Fibroblast of lung (primary cell): ENCODE measurements around the gene HOXB13. TPM values are rescaled to one million over a fixed set of nuclear protein-coding genes. Genes with fewer than 3 reads are reported as not detected.

Source experiments
- DNase-seq, 2 donors: peaks; one replicate each; pipeline versions ENCODE4 v3.0.0 to v3.0.0-alpha.2; 2010; ENCODE audit warnings: low read depth in 2 of 2
- H2AFZ ChIP-seq: 2 replicates; pipeline ENCODE4 v1.5.1; 2012; ENCODE audit warnings: low read length, control low read depth, inconsistent platforms
- H3K27ac ChIP-seq: 2 replicates; pipeline ENCODE4 v1.5.1; 2011; ENCODE audit warnings: low read length, control low read depth; ENCODE audit not compliant: insufficient read depth
- H3K27me3 ChIP-seq: 2 replicates; pipeline ENCODE4 v1.5.1; 2011; ENCODE audit warnings: mild to moderate bottlenecking, low read length; ENCODE audit not compliant: control insufficient read depth, insufficient read depth
- H3K36me3 ChIP-seq: 2 replicates; pipeline ENCODE4 v1.5.1; 2011; ENCODE audit warnings: low read length; ENCODE audit not compliant: control insufficient read depth, insufficient read depth
- H3K4me1 ChIP-seq: 2 replicates; pipeline ENCODE4 v1.5.1; 2011; ENCODE audit warnings: low read length; ENCODE audit not compliant: control insufficient read depth, insufficient read depth; ENCODE audit errors: extremely low read depth
- H3K4me2 ChIP-seq: 2 replicates; pipeline ENCODE4 v1.5.1; 2011; ENCODE audit warnings: low read length, control low read depth; ENCODE audit not compliant: insufficient read depth; ENCODE audit errors: extremely low read depth
- H3K4me3 ChIP-seq, 4 experiments: fragments of 200-600 bp in 1 of 4; sonication (generic) in 1 of 4; replicated peaks in 1 of 4; 2 replicates each; pipeline ENCODE4 v1.5.1; 2011 to 2016; ENCODE audit warnings: low read length in 4 of 4, low read depth in 3 of 4, mild to moderate bottlenecking in 3 of 4, control low read depth in 2 of 4, inconsistent platforms in 1 of 4, mixed read lengths in 1 of 4; ENCODE audit not compliant: insufficient read depth in 1 of 4; ENCODE audit errors: control extremely low read depth in 1 of 4
- H3K79me2 ChIP-seq: 2 replicates; pipeline ENCODE4 v1.5.1; 2012; ENCODE audit warnings: mild to moderate bottlenecking, low read length, inconsistent platforms; ENCODE audit not compliant: control insufficient read depth, insufficient read depth
- H3K9ac ChIP-seq: 2 replicates; pipeline ENCODE4 v1.5.1; 2011; ENCODE audit warnings: mild to moderate bottlenecking, low read length, control low read depth; ENCODE audit not compliant: insufficient read depth
- H3K9me3 ChIP-seq: 2 replicates; pipeline ENCODE4 v1.5.1; 2012; ENCODE audit warnings: low read depth, low read length; ENCODE audit not compliant: control insufficient read depth, insufficient read depth
- H4K20me1 ChIP-seq: 2 replicates; pipeline ENCODE4 v1.5.1; 2011; ENCODE audit warnings: low read length; ENCODE audit not compliant: control insufficient read depth, insufficient read depth; ENCODE audit errors: extremely low read depth
- EZH2 ChIP-seq: IDR thresholded peaks from 2 replicates; pipeline ENCODE4 v1.5.1; 2012; ENCODE audit warnings: low read length, control low read depth, mild to moderate bottlenecking; ENCODE audit errors: missing control alignments
- polyA plus RNA-seq, 2 donors: library from polyadenylated mRNA; depleted of rRNA in 1 of 2; stranded (reverse) in 1 of 2; unstranded in 1 of 2; fragments of >200 nt; gene quantifications; 2 replicates each; pipeline ENCODE4 v1.2.1, GENCODE V29; 2011 to 2012; ENCODE audit warnings: missing spikeins in 1 of 2
- total RNA-seq: library from RNA; depleted of rRNA; stranded (reverse); fragments of >200 nt; gene quantifications from 2 replicates; pipeline ENCODE4 v1.2.1, GENCODE V29; 2014
- TF ChIP-seq, protein P1 (sequence below), 2 donors: IDR thresholded peaks in 1 of 2; conservative IDR thresholded peaks in 1 of 2; 1 replicate in 1 of 2; 2 replicates in 1 of 2; pipeline ENCODE4 v1.5.1; 2011 to 2012; ENCODE audit warnings: low read length in 2 of 2, control low read depth in 1 of 2, inconsistent platforms in 1 of 2, low read depth in 1 of 2, mild to moderate bottlenecking in 1 of 2

The HOXB13 gene
- total and polyA plus RNA-seq, 2 donors (not counting 1 experiment from before 2014, with no cell fraction given): not detected

DNA sequence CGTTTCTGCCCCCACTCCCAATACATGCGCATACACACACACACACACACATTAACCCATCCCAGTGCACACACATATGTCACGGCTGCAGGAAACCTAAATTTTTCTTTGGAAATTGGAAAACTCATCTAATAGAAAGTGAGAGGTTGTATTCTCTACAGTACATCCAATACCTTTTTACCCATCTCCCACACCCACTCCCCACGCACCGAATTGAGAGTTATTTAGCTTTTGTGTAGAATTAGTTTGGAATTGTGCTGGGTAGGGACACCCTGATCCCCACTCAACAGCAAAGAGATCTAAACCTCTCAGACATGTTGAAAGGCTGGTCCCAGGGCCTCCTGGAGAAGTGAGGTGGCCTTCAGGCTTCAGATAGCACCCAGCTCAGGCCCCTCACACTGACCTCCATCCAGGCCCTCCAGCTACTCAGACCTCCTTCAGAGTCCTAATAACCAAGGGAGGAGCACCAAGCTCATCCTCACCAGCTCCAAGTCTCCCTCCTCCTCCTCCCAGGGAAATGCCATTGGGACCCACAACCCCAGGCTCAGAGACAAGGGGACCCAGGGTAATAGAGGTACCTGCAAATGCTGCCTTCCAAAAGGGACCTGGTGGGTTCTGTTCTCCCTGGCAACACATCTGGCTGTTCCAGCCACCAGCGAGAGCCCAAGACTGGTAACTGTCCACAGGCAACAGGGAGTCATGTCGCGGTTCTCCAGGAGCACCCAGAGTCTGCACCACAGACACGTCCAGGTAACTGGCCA is 955 bp downstream of the HOXB13 start:
- Histone ChIP-seq H3K36me3 (no peaks in the 10 kb centered on the region), H3K4me1 (peaks cover 4% of the 10 kb centered on the region), H3K9ac (no peak overlapping the region), H4K20me1 (no peaks in the 10 kb centered on the region), H3K27me3 (peaks cover 89% of the 10 kb centered on the region), H3K79me2 (no peaks in the 10 kb centered on the region), H3K4me3 (no peak overlapping the region), H3K4me2 (no peak overlapping the region), H3K9me3 (no peaks in the 10 kb centered on the region), H3K27ac (no peak overlapping the region), H2AFZ (no peak overlapping the region)
- DNase-seq: no peak
- peak; percentile 26 for TF ChIP-seq EZH2
- TF ChIP-seq, protein P1, sequence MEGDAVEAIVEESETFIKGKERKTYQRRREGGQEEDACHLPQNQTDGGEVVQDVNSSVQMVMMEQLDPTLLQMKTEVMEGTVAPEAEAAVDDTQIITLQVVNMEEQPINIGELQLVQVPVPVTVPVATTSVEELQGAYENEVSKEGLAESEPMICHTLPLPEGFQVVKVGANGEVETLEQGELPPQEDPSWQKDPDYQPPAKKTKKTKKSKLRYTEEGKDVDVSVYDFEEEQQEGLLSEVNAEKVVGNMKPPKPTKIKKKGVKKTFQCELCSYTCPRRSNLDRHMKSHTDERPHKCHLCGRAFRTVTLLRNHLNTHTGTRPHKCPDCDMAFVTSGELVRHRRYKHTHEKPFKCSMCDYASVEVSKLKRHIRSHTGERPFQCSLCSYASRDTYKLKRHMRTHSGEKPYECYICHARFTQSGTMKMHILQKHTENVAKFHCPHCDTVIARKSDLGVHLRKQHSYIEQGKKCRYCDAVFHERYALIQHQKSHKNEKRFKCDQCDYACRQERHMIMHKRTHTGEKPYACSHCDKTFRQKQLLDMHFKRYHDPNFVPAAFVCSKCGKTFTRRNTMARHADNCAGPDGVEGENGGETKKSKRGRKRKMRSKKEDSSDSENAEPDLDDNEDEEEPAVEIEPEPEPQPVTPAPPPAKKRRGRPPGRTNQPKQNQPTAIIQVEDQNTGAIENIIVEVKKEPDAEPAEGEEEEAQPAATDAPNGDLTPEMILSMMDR (conservative IDR thresholded peaks at IDR 0.05 in 1 of 2, IDR thresholded peaks at IDR 0.05 in 1 of 2; ENCODE audit: low read depth in 1 of 2, low read length in 2 of 2): no peak

DNA sequence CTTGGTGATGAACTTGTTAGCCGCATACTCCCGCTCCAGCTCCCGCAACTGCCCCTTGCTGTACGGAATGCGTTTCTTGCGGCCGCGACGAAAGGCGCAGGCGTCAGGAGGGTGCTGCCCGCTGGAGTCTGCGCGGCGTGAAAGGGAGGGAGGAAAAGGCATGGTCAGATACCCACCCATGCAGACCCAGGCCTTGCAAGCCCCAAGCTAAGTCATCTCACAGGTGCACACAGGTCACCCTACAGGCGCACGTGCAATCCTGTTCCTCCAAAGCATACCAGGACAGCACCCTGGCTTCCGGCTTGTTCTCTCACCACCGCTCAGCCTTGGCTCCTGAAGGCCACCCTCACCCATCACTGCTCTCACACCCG is 1.6 kb downstream of the HOXB13 start:
- no peak overlapping the region for H3K4me3 ChIP-seq
- no peak for DNase-seq
- no peak overlapping the region for H3K4me2 ChIP-seq
- no peak overlapping the region for H3K27ac ChIP-seq
- TF ChIP-seq, protein P1 (conservative IDR thresholded peaks at IDR 0.05 in 1 of 2, IDR thresholded peaks at IDR 0.05 in 1 of 2; ENCODE audit: low read depth in 1 of 2, low read length in 2 of 2): no peak
- peak; percentile 90 for TF ChIP-seq EZH2
- no peaks in the 10 kb centered on the region for H4K20me1 ChIP-seq
- no peak overlapping the region for H3K9ac ChIP-seq
- H3K27me3 ChIP-seq: peaks cover 92% of the 10 kb centered on the region
- peaks cover 4% of the 10 kb centered on the region for H3K4me1 ChIP-seq
- no peak overlapping the region for H2AFZ ChIP-seq
- no peaks in the 10 kb centered on the region for H3K36me3 ChIP-seq
- H3K9me3 ChIP-seq: no peaks in the 10 kb centered on the region
- H3K79me2 ChIP-seq: no peaks in the 10 kb centered on the region

- Histone ChIP-seq H3K4me2 (no peak overlapping the region), H3K79me2 (no peaks in the 10 kb centered on the region), H2AFZ (no peak overlapping the region), H3K27ac (no peak overlapping the region), H3K36me3 (no peaks in the 10 kb centered on the region), H4K20me1 (no peaks in the 10 kb centered on the region), H3K9ac (no peak overlapping the region), H3K27me3 (peaks cover 92% of the 10 kb centered on the region), H3K4me3 (no peak overlapping the region), H3K4me1 (peaks cover 4% of the 10 kb centered on the region), H3K9me3 (no peaks in the 10 kb centered on the region)
- TF ChIP-seq EZH2: no peak
- TF ChIP-seq, protein P1 (conservative IDR thresholded peaks at IDR 0.05 in 1 of 2, IDR thresholded peaks at IDR 0.05 in 1 of 2; ENCODE audit: low read depth in 1 of 2, low read length in 2 of 2): no peak
- DNase-seq: no peak
These were observed 2.2 kb downstream of the HOXB13 start for GRCh38 chr17:48726114-48726915.
